ENCODE results near the gene ZG16. TPM values are rescaled to one million over a fixed set of nuclear protein-coding genes. Genes with fewer than 3 reads are reported as not detected.

ZG16 gene
- total RNA-seq, 4 donors from 2014 or later = not detected

GRCh38 chr16:29806641-29807425 is 28.8 kb downstream of the ZG16 start:
- TF ChIP-seq EP300 (IDR thresholded peaks at IDR 0.05) (no peak), CTCF (IDR thresholded peaks at IDR 0.05) (no peak), POLR2A (IDR thresholded peaks at IDR 0.05) (no peak)
- DNase-seq (ENCODE audit: low spot score in 2 of 2) = no peak
- H3K4me1 ChIP-seq = peaks cover 0 to 55% (median 44%) of the 10 kb centered on the region in 4 donors

GRCh38 chr16:29807426-29808218 is 29.6 kb downstream of the ZG16 start:
- DNase-seq (ENCODE audit: low spot score in 2 of 2) = peak; percentile 79 to 82
- Histone ChIP-seq H3K27ac (peak overlapping the region; percentile 94 to 99 (median 94)), H3K36me3 (peaks cover 0 to 20% (median 8%) of the 10 kb centered on the region in 3 donors), H3K27me3 (no peaks in the 10 kb centered on the region), H3K9me3 (no peaks in the 10 kb centered on the region), H3K4me1 (peaks cover 0 to 62% (median 51%) of the 10 kb centered on the region in 4 donors), H3K4me3 (peak overlapping the region; percentile 46 to 75 (median 50))
- 5 to 7% methylated on average over 25 to 28 of the region's 69 CpGs for WGBS, 2 donors
- TF ChIP-seq POLR2A (IDR thresholded peaks at IDR 0.05) (peak in 1 of 2 donors; percentile 68), CTCF (IDR thresholded peaks at IDR 0.05) (peak; percentile 36 to 76 (median 48)), EP300 (IDR thresholded peaks at IDR 0.05) (peak; percentile 55 to 97)

More at GRCh38 chr16:29806641-29807425, 28.8 kb downstream of the ZG16 start:
- Histone ChIP-seq H3K4me3 (peak overlapping the region; percentile 46 to 75 (median 57)), H3K9me3 (no peaks in the 10 kb centered on the region), H3K36me3 (peaks cover 0 to 21% (median 8%) of the 10 kb centered on the region in 3 donors), H3K27ac (peak overlapping the region; percentile 94 to 99 (median 94)), H3K27me3 (no peaks in the 10 kb centered on the region)
- 1% methylated on average over 35 to 41 of the region's 99 CpGs for WGBS, 2 donors

GRCh38 chr16:29808219-29808900 is 30.3 kb downstream of the ZG16 start:
- peaks cover 0 to 20% (median 8%) of the 10 kb centered on the region in 3 donors for H3K36me3 ChIP-seq
- peak overlapping the region; percentile 46 to 75 (median 50) for H3K4me3 ChIP-seq
- no peaks in the 10 kb centered on the region for H3K9me3 ChIP-seq
- TF ChIP-seq EP300 (IDR thresholded peaks at IDR 0.05) (no peak), POLR2A (IDR thresholded peaks at IDR 0.05) (no peak), CTCF (IDR thresholded peaks at IDR 0.05) (no peak)
- WGBS, 2 donors = 40 to 48% methylated on average over 23 to 25 of the region's 25 CpGs
- DNase-seq (ENCODE audit: low spot score in 2 of 2) = no peak
- H3K27me3 ChIP-seq = no peaks in the 10 kb centered on the region
- H3K27ac ChIP-seq = peak overlapping the region; percentile 94 to 99 (median 94)
- H3K4me1 ChIP-seq = peaks cover 0 to 70% (median 58%) of the 10 kb centered on the region in 4 donors

- Histone ChIP-seq H3K27me3 (no peaks in the 10 kb centered on the region), H3K4me1 (peaks cover 0 to 71% (median 61%) of the 10 kb centered on the region in 4 donors), H3K9me3 (no peaks in the 10 kb centered on the region), H3K36me3 (peaks cover 0 to 20% (median 8%) of the 10 kb centered on the region in 3 donors), H3K27ac (peak overlapping the region; percentile 94 to 99 (median 94)), H3K4me3 (no peak overlapping the region)
- TF ChIP-seq POLR2A (IDR thresholded peaks at IDR 0.05) (no peak), CTCF (IDR thresholded peaks at IDR 0.05) (no peak), EP300 (IDR thresholded peaks at IDR 0.05) (no peak)
- WGBS, 2 donors = 71 to 90% methylated on average over 11 to 25 of the region's 31 CpGs
- no peak for DNase-seq (ENCODE audit: low spot score in 2 of 2)
Measured at GRCh38 chr16:29809031-29809747, 31.1 kb downstream of the ZG16 start.
